Measurements from ENCODE around the gene ZNFX1. TPM values are rescaled to one million over a fixed set of nuclear protein-coding genes. Genes with fewer than 3 reads are reported as not detected.
A peak's percentile ranks its signal among the peaks of the same experiment; 100 is the strongest.
"Not testable (repeated sequence)": the region's sequence is repeated elsewhere in the genome, so short reads cannot be mapped to it uniquely, and the experiment has no call there.

Gene ZNFX1
- total RNA-seq, 1 experiment from 2014 or later = 34.3 TPM

GRCh38 chr20:49303065-49303552, 25.3 kb upstream of the ZNFX1 start:
- H3K36me3 ChIP-seq = peaks cover 7% of the 10 kb centered on the region
- H3K4me3 ChIP-seq = no peak overlapping the region
- DNase-seq = no peak
- H3K9me3 ChIP-seq = no peaks in the 10 kb centered on the region
- no peaks in the 10 kb centered on the region for H3K27me3 ChIP-seq

GRCh38 chr20:49297605-49298530, 20.0 kb upstream of the ZNFX1 start:
- Histone ChIP-seq H3K9me3 (no peaks in the 10 kb centered on the region), H3K36me3 (peaks cover 30% of the 10 kb centered on the region), H3K4me3 (no peak overlapping the region), H3K27me3 (no peaks in the 10 kb centered on the region)
- no peak for DNase-seq

- H3K4me3 ChIP-seq, H3K9me3 ChIP-seq, H3K27me3 ChIP-seq, DNase-seq: not testable (repeated sequence)
- H3K36me3 ChIP-seq = peaks cover 61% of the 10 kb centered on the region
Measured at GRCh38 chr20:49294002-49294654, 16.3 kb upstream of the ZNFX1 start.

- Histone ChIP-seq H3K36me3 (peaks cover 68% of the 10 kb centered on the region), H3K4me3 (no peak overlapping the region), H3K27me3 (no peaks in the 10 kb centered on the region), H3K9me3 (no peaks in the 10 kb centered on the region; the same call in 1 of the 2 replicates)
- no peak for DNase-seq
Measured at GRCh38 chr20:49293122-49293521, 15.3 kb upstream of the ZNFX1 start.

GRCh38 chr20:49292010-49292409, 14.2 kb upstream of the ZNFX1 start:
- Histone ChIP-seq H3K4me3 (no peak overlapping the region), H3K9me3 (no peaks in the 10 kb centered on the region; the same call in 1 of the 2 replicates), H3K36me3 (peaks cover 71% of the 10 kb centered on the region), H3K27me3 (no peaks in the 10 kb centered on the region)
- DNase-seq = no peak

- Histone ChIP-seq H3K4me3 (no peak overlapping the region), H3K36me3 (peaks cover 75% of the 10 kb centered on the region), H3K9me3 (no peaks in the 10 kb centered on the region; the same call in 1 of the 2 replicates), H3K27me3 (no peaks in the 10 kb centered on the region)
- DNase-seq = no peak
Measured at GRCh38 chr20:49291200-49291599, 13.3 kb upstream of the ZNFX1 start.

- no peaks in the 10 kb centered on the region for H3K27me3 ChIP-seq
- peaks cover 79% of the 10 kb centered on the region for H3K36me3 ChIP-seq
- H3K4me3 ChIP-seq = no peak overlapping the region
- H3K9me3 ChIP-seq = no peaks in the 10 kb centered on the region; the same call in 1 of the 2 replicates
- DNase-seq = no peak
Measured at GRCh38 chr20:49290608-49291191, 12.8 kb upstream of the ZNFX1 start.

GRCh38 chr20:49288784-49289696, 11.2 kb upstream of the ZNFX1 start:
- H3K4me3 ChIP-seq = no peak overlapping the region
- no peak for DNase-seq
- no peaks in the 10 kb centered on the region; the same call in 1 of the 2 replicates for H3K9me3 ChIP-seq
- no peaks in the 10 kb centered on the region for H3K27me3 ChIP-seq
- H3K36me3 ChIP-seq = peaks cover 87% of the 10 kb centered on the region

- peaks cover 94% of the 10 kb centered on the region for H3K36me3 ChIP-seq
- DNase-seq = no peak
- H3K9me3 ChIP-seq = no peaks in the 10 kb centered on the region; the same call in 1 of the 2 replicates
- H3K4me3 ChIP-seq = no peak overlapping the region
- no peaks in the 10 kb centered on the region; the same call in 1 of the 2 replicates for H3K27me3 ChIP-seq
Measured at GRCh38 chr20:49288250-49288751, 10.4 kb upstream of the ZNFX1 start.

- DNase-seq = no peak
- Histone ChIP-seq H3K4me3 (peak overlapping the region; percentile 3; the same call in 1 of the 2 replicates), H3K9me3 (no peaks in the 10 kb centered on the region; the same call in 1 of the 2 replicates), H3K27me3 (no peaks in the 10 kb centered on the region; the same call in 1 of the 2 replicates), H3K36me3 (peaks cover 100% of the 10 kb centered on the region)
Measured at GRCh38 chr20:49287555-49288249, 9.8 kb upstream of the ZNFX1 start.

GRCh38 chr20:49286689-49287551, 9.1 kb upstream of the ZNFX1 start:
- no peaks in the 10 kb centered on the region; the same call in 1 of the 2 replicates for H3K9me3 ChIP-seq
- peaks cover 100% of the 10 kb centered on the region for H3K36me3 ChIP-seq
- no peak for DNase-seq
- H3K27me3 ChIP-seq = no peaks in the 10 kb centered on the region; the same call in 1 of the 2 replicates
- H3K4me3 ChIP-seq = peak overlapping the region; percentile 1; the same call in 1 of the 2 replicates

GRCh38 chr20:49285813-49286494, 8.1 kb upstream of the ZNFX1 start:
- Histone ChIP-seq H3K36me3 (peaks cover 100% of the 10 kb centered on the region), H3K27me3 (no peaks in the 10 kb centered on the region; the same call in 1 of the 2 replicates), H3K4me3 (peak overlapping the region; percentile 98), H3K9me3 (no peaks in the 10 kb centered on the region; the same call in 1 of the 2 replicates)
- DNase-seq = no peak

- Histone ChIP-seq H3K9me3 (no peaks in the 10 kb centered on the region; the same call in 1 of the 2 replicates), H3K4me3 (peak overlapping the region; percentile 98), H3K27me3 (no peaks in the 10 kb centered on the region; the same call in 1 of the 2 replicates), H3K36me3 (peaks cover 100% of the 10 kb centered on the region)
- DNase-seq = no peak
Measured at GRCh38 chr20:49285233-49285668, 7.4 kb upstream of the ZNFX1 start.

- Histone ChIP-seq H3K27me3 (no peaks in the 10 kb centered on the region; the same call in 1 of the 2 replicates), H3K9me3 (peaks cover under 1% of the 10 kb centered on the region; the same call in 1 of the 2 replicates), H3K36me3 (peaks cover 100% of the 10 kb centered on the region), H3K4me3 (peak overlapping the region; percentile 98)
- DNase-seq = no peak
Measured at GRCh38 chr20:49284818-49285217, 7.0 kb upstream of the ZNFX1 start.

All from MG63 (cell line).